GM18511 (cell line): ENCODE measurements around the gene EVI5.

Source experiments
- ATAC-seq: cut with Tn5 transposase; IDR thresholded peaks from one replicate; pipeline ENCODE4 v1.9.1; 2021; ENCODE audit warnings: mild to moderate bottlenecking, moderate library complexity; ENCODE audit not compliant: unreplicated experiment

The EVI5 gene

GRCh38 chr1:92784639-92785500 is at the start of gene EVI5:
Gene EVI5 (minus strand): TSS chr1:92785108. CDS start chr1:92736546, 48,562 bp downstream.
- ATAC-seq: peak; percentile 96

- no peak for ATAC-seq
Measured at GRCh38 chr1:92834617-92835016, 49.7 kb upstream of the EVI5 start.

- ATAC-seq: no peak
Measured at GRCh38 chr1:92833840-92834239, 48.9 kb upstream of the EVI5 start.

GRCh38 chr1:92832537-92833114 is 47.7 kb upstream of the EVI5 start:
- peak; percentile 1 for ATAC-seq

- ATAC-seq: peak; percentile 95
Measured at GRCh38 chr1:92831762-92832536, 47.0 kb upstream of the EVI5 start, which contains the start of gene RPL5. Gene RPL5 (plus strand): TSS chr1:92832040. CDS start chr1:92832115, 75 bp downstream.

- ATAC-seq: peak; percentile 1
Measured at GRCh38 chr1:92831368-92831761, 46.5 kb upstream of the EVI5 start.

GRCh38 chr1:92826792-92827191 is 41.9 kb upstream of the EVI5 start:
- no peak for ATAC-seq

GRCh38 chr1:92822879-92823278 is 38.0 kb upstream of the EVI5 start:
- no peak for ATAC-seq

GRCh38 chr1:92820551-92820950 is 35.6 kb upstream of the EVI5 start:
- no peak for ATAC-seq

- ATAC-seq: no peak
Measured at GRCh38 chr1:92820024-92820423, 35.1 kb upstream of the EVI5 start.

GRCh38 chr1:92817986-92818764 is 33.3 kb upstream of the EVI5 start:
- peak; percentile 70 for ATAC-seq

GRCh38 chr1:92817137-92817697 is 32.3 kb upstream of the EVI5 start:
- no peak for ATAC-seq

GRCh38 chr1:92816732-92817131 is 31.8 kb upstream of the EVI5 start:
- ATAC-seq: no peak

GRCh38 chr1:92808381-92808780 is 23.5 kb upstream of the EVI5 start:
- ATAC-seq: no peak

GRCh38 chr1:92805216-92805615 is 20.3 kb upstream of the EVI5 start:
- no peak for ATAC-seq

GRCh38 chr1:92804721-92805201 is 19.9 kb upstream of the EVI5 start:
- peak; percentile 80 for ATAC-seq

- ATAC-seq: no peak
Measured at GRCh38 chr1:92803140-92803887, 18.4 kb upstream of the EVI5 start.

GRCh38 chr1:92797961-92798360 is 13.1 kb upstream of the EVI5 start:
- ATAC-seq: no peak

GRCh38 chr1:92797297-92797696 is 12.4 kb upstream of the EVI5 start:
- no peak for ATAC-seq

- no peak for ATAC-seq
Measured at GRCh38 chr1:92795166-92795565, 10.3 kb upstream of the EVI5 start.
